CD4-positive, CD25-positive, alpha-beta regulatory T cell (primary cell): ENCODE results near the gene HIPK3. TPM values are rescaled to one million over a fixed set of nuclear protein-coding genes. Genes with fewer than 3 reads are reported as not detected.
A peak's percentile ranks its signal among the peaks of the same experiment; 100 is the strongest.

Experiments used
- ATAC-seq, 2 donors: fragments of 150-1000 bp; cut with Tn5 transposase; one replicate each; pipeline ENCODE4 v1.10.0; 2021; ENCODE audit warnings: low read depth in 2 of 2, moderate number of reproducible peaks in 2 of 2, moderate library complexity in 1 of 2
- DNase-seq, 3 donors: peaks; one replicate each; pipeline versions ENCODE4 v3.0.0 to v3.0.0-alpha.2; 2012 to 2022; ENCODE audit warnings: mixed read lengths in 1 of 3
- H3K27ac ChIP-seq: one replicate; pipeline ENCODE4 v1.7.0; 2013; ENCODE audit warnings: mild to moderate bottlenecking, low read length; ENCODE audit not compliant: insufficient read depth, poor library complexity, severe bottlenecking
- H3K27me3 ChIP-seq: one replicate; pipeline ENCODE4 v1.7.0; 2013; ENCODE audit warnings: low read length; ENCODE audit not compliant: control insufficient read depth, insufficient read depth
- H3K36me3 ChIP-seq: one replicate; pipeline ENCODE4 v1.7.0; 2013; ENCODE audit warnings: mild to moderate bottlenecking, low read length, moderate library complexity; ENCODE audit not compliant: control insufficient read depth, insufficient read depth
- H3K4me1 ChIP-seq: 2 replicates; pipeline ENCODE4 v1.7.0; 2013; ENCODE audit warnings: mild to moderate bottlenecking, low read length; ENCODE audit not compliant: insufficient read depth, control insufficient read depth, poor library complexity, severe bottlenecking
- H3K4me3 ChIP-seq: one replicate; pipeline ENCODE4 v1.7.0; 2013; ENCODE audit warnings: low read depth, mild to moderate bottlenecking, low read length, moderate library complexity
- H3K9me3 ChIP-seq, 2 experiments: 1 replicate in 1 of 2; 2 replicates in 1 of 2; pipeline ENCODE4 v1.7.0; 2013; ENCODE audit warnings: low read length in 2 of 2, mild to moderate bottlenecking in 1 of 2, moderate library complexity in 1 of 2; ENCODE audit not compliant: control insufficient read depth in 2 of 2
- H3K27ac Mint-ChIP-seq, 3 donors: one replicate each; pipeline ENCODE4 v1.8.0; 2020 to 2022; ENCODE audit warnings: mild to moderate bottlenecking in 3 of 3, mixed read lengths in 3 of 3, moderate library complexity in 2 of 3
- H3K27me3 Mint-ChIP-seq: one replicate; pipeline ENCODE4 v1.8.0; 2022; ENCODE audit warnings: mild to moderate bottlenecking, mixed read lengths
- H3K36me3 Mint-ChIP-seq: one replicate; pipeline ENCODE4 v1.8.0; 2020; ENCODE audit warnings: mixed read lengths
- H3K4me1 Mint-ChIP-seq, 4 donors: one replicate each; pipeline ENCODE4 v1.8.0; 2020 to 2022; ENCODE audit warnings: mixed read lengths in 4 of 4, mild to moderate bottlenecking in 1 of 4
- H3K4me3 Mint-ChIP-seq, 4 donors: one replicate each; pipeline ENCODE4 v1.8.0; 2020 to 2022; ENCODE audit warnings: mild to moderate bottlenecking in 4 of 4, mixed read lengths in 4 of 4, moderate library complexity in 3 of 4
- H3K9me3 Mint-ChIP-seq, 7 donors: one replicate each; pipeline ENCODE4 v1.8.0; 2020 to 2022; ENCODE audit warnings: mixed read lengths in 7 of 7, mild to moderate bottlenecking in 3 of 7, moderate library complexity in 2 of 7
- polyA plus RNA-seq, 4 donors: library from polyadenylated mRNA; unstranded; fragments of 300-500 nt; fragmentation: Illumina TruSeq; gene quantifications; one replicate each; pipeline ENCODE4 v1.2.3, GENCODE V29; 2021
- total RNA-seq: library from RNA; stranded (reverse); gene quantifications from one replicate; pipeline ENCODE4 v1.2.3, GENCODE V29; 2022

HIPK3 gene
- total and polyA plus RNA-seq, 5 donors from 2014 or later = 18.7 to 47.5 (median 27.5) TPM

- Mint-ChIP-seq H3K36me3 (no peaks in the 10 kb centered on the region), H3K4me1 (peaks cover 27 to 42% (median 34%) of the 10 kb centered on the region in 4 donors), H3K4me3 (no peak overlapping the region), H3K9me3 (no peaks in the 10 kb centered on the region), H3K27me3 (no peaks in the 10 kb centered on the region), H3K27ac (peak overlapping the region; percentile 21 to 39 (median 36))
- no peaks in the 10 kb centered on the region for H3K4me1 ChIP-seq
- no peaks in the 10 kb centered on the region for H3K36me3 ChIP-seq
- H3K27ac ChIP-seq = no peak overlapping the region
- H3K27me3 ChIP-seq = no peaks in the 10 kb centered on the region
- ATAC-seq (no peak), DNase-seq (no peak)
- no peak overlapping the region for H3K4me3 ChIP-seq
- no peaks in the 10 kb centered on the region for H3K9me3 ChIP-seq
Observed at GRCh38 chr11:33323421-33323820, 66.2 kb downstream of the HIPK3 start.

GRCh38 chr11:33324302-33324985 lies 67.3 kb downstream of the HIPK3 start:
- no peak overlapping the region for H3K27ac ChIP-seq
- no peak for DNase-seq
- Mint-ChIP-seq H3K27ac (peak overlapping the region in 1 of 3 donors; percentile 39), H3K9me3 (no peaks in the 10 kb centered on the region), H3K27me3 (no peaks in the 10 kb centered on the region), H3K4me3 (peak overlapping the region in 1 of 4 donors; percentile 52), H3K36me3 (no peaks in the 10 kb centered on the region), H3K4me1 (peaks cover 30 to 36% (median 33%) of the 10 kb centered on the region in 4 donors)
- H3K4me1 ChIP-seq = no peaks in the 10 kb centered on the region
- H3K27me3 ChIP-seq = no peaks in the 10 kb centered on the region
- no peak overlapping the region for H3K4me3 ChIP-seq
- no peaks in the 10 kb centered on the region for H3K36me3 ChIP-seq
- peak in 1 of 2 donors; percentile 31 for ATAC-seq
- H3K9me3 ChIP-seq = no peaks in the 10 kb centered on the region

- H3K4me1 ChIP-seq = no peaks in the 10 kb centered on the region
- Mint-ChIP-seq H3K4me1 (peaks cover 35 to 40% (median 37%) of the 10 kb centered on the region in 4 donors), H3K27ac (peak overlapping the region in 1 of 3 donors; percentile 52), H3K9me3 (no peaks in the 10 kb centered on the region), H3K36me3 (peaks cover 5% of the 10 kb centered on the region), H3K27me3 (no peaks in the 10 kb centered on the region), H3K4me3 (no peak overlapping the region)
- ATAC-seq (no peak), DNase-seq (no peak)
- H3K27ac ChIP-seq = no peak overlapping the region
- H3K27me3 ChIP-seq = no peaks in the 10 kb centered on the region
- no peaks in the 10 kb centered on the region for H3K9me3 ChIP-seq
- H3K4me3 ChIP-seq = no peak overlapping the region
- H3K36me3 ChIP-seq = no peaks in the 10 kb centered on the region
Observed at GRCh38 chr11:33325451-33325850, 68.3 kb downstream of the HIPK3 start.

GRCh38 chr11:33329705-33330329 lies 72.6 kb downstream of the HIPK3 start:
- Histone ChIP-seq H3K27me3 (no peaks in the 10 kb centered on the region), H3K9me3 (no peaks in the 10 kb centered on the region), H3K4me3 (no peak overlapping the region), H3K27ac (no peak overlapping the region), H3K4me1 (no peaks in the 10 kb centered on the region), H3K36me3 (no peaks in the 10 kb centered on the region)
- no peak overlapping the region for H3K4me3 Mint-ChIP-seq
- H3K4me1 Mint-ChIP-seq = peaks cover 19 to 36% (median 33%) of the 10 kb centered on the region in 4 donors
- peak; percentile 18 to 77 (median 55) for DNase-seq
- H3K36me3 Mint-ChIP-seq = peaks cover 5% of the 10 kb centered on the region
- peak in 1 of 2 donors; percentile 55 for ATAC-seq
- H3K9me3 Mint-ChIP-seq = no peaks in the 10 kb centered on the region
- H3K27ac Mint-ChIP-seq = peak overlapping the region in 1 of 3 donors; percentile 20
- H3K27me3 Mint-ChIP-seq = no peaks in the 10 kb centered on the region

- no peak overlapping the region for H3K27ac ChIP-seq
- peaks cover 12% of the 10 kb centered on the region for H3K36me3 ChIP-seq
- Mint-ChIP-seq H3K4me1 (peaks cover 5 to 17% (median 12%) of the 10 kb centered on the region in 4 donors), H3K9me3 (no peaks in the 10 kb centered on the region), H3K27me3 (no peaks in the 10 kb centered on the region), H3K36me3 (peaks cover 5% of the 10 kb centered on the region), H3K27ac (no peak overlapping the region), H3K4me3 (no peak overlapping the region)
- H3K4me1 ChIP-seq = no peaks in the 10 kb centered on the region
- H3K4me3 ChIP-seq = no peak overlapping the region
- no peaks in the 10 kb centered on the region for H3K9me3 ChIP-seq
- DNase-seq (no peak), ATAC-seq (no peak)
- H3K27me3 ChIP-seq = no peaks in the 10 kb centered on the region
Observed at GRCh38 chr11:33333816-33334215, 76.6 kb downstream of the HIPK3 start.

- H3K4me1 Mint-ChIP-seq = peaks cover 8 to 15% (median 12%) of the 10 kb centered on the region in 4 donors
- H3K9me3 Mint-ChIP-seq = no peaks in the 10 kb centered on the region
- H3K4me1 ChIP-seq = no peaks in the 10 kb centered on the region
- H3K27ac ChIP-seq = no peak overlapping the region
- H3K36me3 Mint-ChIP-seq = peaks cover 10% of the 10 kb centered on the region
- peaks cover 17% of the 10 kb centered on the region for H3K36me3 ChIP-seq
- no peaks in the 10 kb centered on the region for H3K27me3 Mint-ChIP-seq
- no peak for DNase-seq
- H3K27me3 ChIP-seq = no peaks in the 10 kb centered on the region
- no peak overlapping the region for H3K4me3 Mint-ChIP-seq
- no peak for ATAC-seq
- H3K4me3 ChIP-seq = no peak overlapping the region
- H3K27ac Mint-ChIP-seq = no peak overlapping the region
- H3K9me3 ChIP-seq = no peaks in the 10 kb centered on the region
Observed at GRCh38 chr11:33334627-33335026, 77.4 kb downstream of the HIPK3 start.

GRCh38 chr11:33339247-33339646 lies 82.1 kb downstream of the HIPK3 start:
- H3K4me1 ChIP-seq = no peaks in the 10 kb centered on the region
- Mint-ChIP-seq H3K27ac (peak overlapping the region in 2 of 3 donors; percentile 22 to 28), H3K36me3 (peaks cover 19% of the 10 kb centered on the region)

More at GRCh38 chr11:33339247-33339646, 82.1 kb downstream of the HIPK3 start:
- Histone ChIP-seq H3K27ac (no peak overlapping the region), H3K27me3 (no peaks in the 10 kb centered on the region), H3K9me3 (no peaks in the 10 kb centered on the region), H3K36me3 (peaks cover 46% of the 10 kb centered on the region), H3K4me3 (no peak overlapping the region)
- DNase-seq (no peak), ATAC-seq (no peak)
- Mint-ChIP-seq H3K9me3 (no peaks in the 10 kb centered on the region), H3K4me3 (no peak overlapping the region), H3K27me3 (no peaks in the 10 kb centered on the region), H3K4me1 (peaks cover 0 to 12% (median 3%) of the 10 kb centered on the region in 4 donors)
